Mesothelial cell of epicardium (in vitro differentiated cells): ENCODE measurements around the gene ALAD. TPM values are rescaled to one million over a fixed set of nuclear protein-coding genes. Genes with fewer than 3 reads are reported as not detected.

ENCODE experiments used
- DNase-seq, 2 experiments: peaks; one replicate each; pipeline ENCODE4 v3.0.0; 2021; ENCODE audit warnings: low spot score in 2 of 2; ENCODE audit not compliant: unreplicated experiment in 2 of 2
- H3K27ac Mint-ChIP-seq: 2 replicates; pipeline ENCODE4 v1.8.0; 2021; ENCODE audit warnings: mixed read lengths
- H3K27me3 Mint-ChIP-seq: 2 replicates; pipeline ENCODE4 v1.8.0; 2021; ENCODE audit warnings: low read depth, mixed read lengths
- H3K36me3 Mint-ChIP-seq: 2 replicates; pipeline ENCODE4 v1.8.0; 2021; ENCODE audit warnings: mixed read lengths
- H3K4me1 Mint-ChIP-seq: 2 replicates; pipeline ENCODE4 v1.8.0; 2021; ENCODE audit warnings: mixed read lengths
- H3K4me3 Mint-ChIP-seq: 2 replicates; pipeline ENCODE4 v1.8.0; 2021; ENCODE audit warnings: mild to moderate bottlenecking, moderate library complexity, mixed read lengths
- H3K9me3 Mint-ChIP-seq: 2 replicates; pipeline ENCODE4 v1.8.0; 2021; ENCODE audit warnings: mixed read lengths
- total RNA-seq: library from RNA; stranded (reverse); gene quantifications from 3 replicates; pipeline ENCODE4 v1.2.1, GENCODE V29; 2021
- TF ChIP-seq, protein P1 (sequence below): fragments of 200-600 bp; sonication (generic); IDR thresholded peaks from one replicate; pipeline ENCODE4 v1.5.0; 2021; ENCODE audit warnings: antibody characterized with exemption; ENCODE audit not compliant: unreplicated experiment

ALAD gene
- total RNA-seq, 1 donor from 2014 or later: 45.6 TPM

- H3K36me3 Mint-ChIP-seq: peaks cover 3% of the 10 kb centered on the region
- DNase-seq: peak; percentile 60 to 76
- H3K27me3 Mint-ChIP-seq: no peaks in the 10 kb centered on the region
- H3K4me3 Mint-ChIP-seq: peak within 1 kb of the TSS; percentile 82
- no peaks in the 10 kb centered on the region for H3K9me3 Mint-ChIP-seq
- peak within 1 kb of the TSS; percentile 89 for H3K27ac Mint-ChIP-seq
- peaks cover 33% of the 10 kb centered on the region for H3K4me1 Mint-ChIP-seq
- TF ChIP-seq, protein P1, sequence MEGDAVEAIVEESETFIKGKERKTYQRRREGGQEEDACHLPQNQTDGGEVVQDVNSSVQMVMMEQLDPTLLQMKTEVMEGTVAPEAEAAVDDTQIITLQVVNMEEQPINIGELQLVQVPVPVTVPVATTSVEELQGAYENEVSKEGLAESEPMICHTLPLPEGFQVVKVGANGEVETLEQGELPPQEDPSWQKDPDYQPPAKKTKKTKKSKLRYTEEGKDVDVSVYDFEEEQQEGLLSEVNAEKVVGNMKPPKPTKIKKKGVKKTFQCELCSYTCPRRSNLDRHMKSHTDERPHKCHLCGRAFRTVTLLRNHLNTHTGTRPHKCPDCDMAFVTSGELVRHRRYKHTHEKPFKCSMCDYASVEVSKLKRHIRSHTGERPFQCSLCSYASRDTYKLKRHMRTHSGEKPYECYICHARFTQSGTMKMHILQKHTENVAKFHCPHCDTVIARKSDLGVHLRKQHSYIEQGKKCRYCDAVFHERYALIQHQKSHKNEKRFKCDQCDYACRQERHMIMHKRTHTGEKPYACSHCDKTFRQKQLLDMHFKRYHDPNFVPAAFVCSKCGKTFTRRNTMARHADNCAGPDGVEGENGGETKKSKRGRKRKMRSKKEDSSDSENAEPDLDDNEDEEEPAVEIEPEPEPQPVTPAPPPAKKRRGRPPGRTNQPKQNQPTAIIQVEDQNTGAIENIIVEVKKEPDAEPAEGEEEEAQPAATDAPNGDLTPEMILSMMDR: no peak
Measured at GRCh38 chr9:113376634-113377567, 24.2 kb downstream of the ALAD start, which contains the start of gene HDHD3. HDHD3 (minus strand) TSS chr9:113376986; CDS start chr9:113374354, 2,632 bp downstream.

GRCh38 chr9:113375057-113376023 is 25.7 kb downstream of the ALAD start:
- peaks cover 3% of the 10 kb centered on the region for H3K36me3 Mint-ChIP-seq
- H3K4me3 Mint-ChIP-seq: peak overlapping the region; percentile 82
- no peaks in the 10 kb centered on the region for H3K9me3 Mint-ChIP-seq
- no peaks in the 10 kb centered on the region for H3K27me3 Mint-ChIP-seq
- peak overlapping the region; percentile 75 for H3K27ac Mint-ChIP-seq
- TF ChIP-seq, protein P1: no peak
- peaks cover 25% of the 10 kb centered on the region for H3K4me1 Mint-ChIP-seq
- no peak for DNase-seq

DNA sequence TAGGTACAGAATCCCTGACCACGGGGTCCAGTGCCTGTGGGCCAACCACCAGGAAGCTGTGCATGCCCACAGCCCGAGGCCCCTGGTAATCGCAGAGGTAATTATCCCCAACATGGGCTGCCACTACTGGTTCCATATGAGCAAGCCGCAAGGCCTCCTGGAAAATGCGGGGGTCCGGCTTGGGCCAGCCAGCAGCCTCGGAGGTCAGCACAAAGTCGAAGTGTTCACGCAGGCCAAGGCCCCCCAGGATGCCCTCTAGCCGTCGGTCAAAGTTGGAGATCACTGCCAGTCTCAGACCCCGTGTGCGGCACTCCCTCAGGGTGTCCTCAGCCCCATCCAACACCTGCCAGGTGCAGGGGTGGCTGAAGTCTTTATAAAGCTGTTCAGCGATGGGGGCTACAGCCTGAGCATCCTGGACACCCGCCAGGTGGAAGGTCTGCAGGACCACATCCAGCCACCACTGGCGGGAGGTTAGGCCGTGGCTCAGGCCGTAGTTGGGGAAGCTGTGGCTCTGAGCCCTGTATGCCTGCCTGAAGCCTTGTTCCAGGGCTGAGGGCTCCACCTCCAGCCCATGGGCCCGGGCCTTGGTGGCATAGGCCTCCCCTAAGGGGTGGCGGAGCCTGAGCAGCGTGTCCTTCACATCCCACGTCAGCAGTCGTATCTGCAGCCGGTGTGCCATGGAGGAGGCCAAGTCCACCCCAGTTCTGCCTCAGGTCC is 27.2 kb downstream of the ALAD start:
- Mint-ChIP-seq H3K27ac (no peak overlapping the region), H3K9me3 (no peaks in the 10 kb centered on the region), H3K36me3 (peaks cover 3% of the 10 kb centered on the region), H3K27me3 (no peaks in the 10 kb centered on the region), H3K4me1 (peaks cover 12% of the 10 kb centered on the region), H3K4me3 (no peak overlapping the region)
- TF ChIP-seq, protein P1: no peak
- no peak for DNase-seq

GRCh38 chr9:113373256-113373655 is 27.8 kb downstream of the ALAD start:
- H3K27ac Mint-ChIP-seq: peak overlapping the region; percentile 0
- H3K4me1 Mint-ChIP-seq: peaks cover 8% of the 10 kb centered on the region

More at GRCh38 chr9:113373256-113373655, 27.8 kb downstream of the ALAD start:
- Mint-ChIP-seq H3K27me3 (no peaks in the 10 kb centered on the region), H3K4me3 (no peak overlapping the region), H3K36me3 (peaks cover 3% of the 10 kb centered on the region), H3K9me3 (no peaks in the 10 kb centered on the region)
- TF ChIP-seq, protein P1: no peak
- no peak for DNase-seq
